ENCODE data around the gene EIF2D. TPM values are rescaled to one million over a fixed set of nuclear protein-coding genes. Genes with fewer than 3 reads are reported as not detected.

Gene EIF2D
- total RNA-seq, 1 donor from 2014 or later, result 49.3 TPM

- intact Hi-C loops (cut with micrococcal nuclease), result loop anchor here (10.0 kb wide), 1 partner anchor 534 kb away; the partner anchor contains the start of gene RHEX
Measured at GRCh38 chr1:206589206-206589605, 23.1 kb downstream of the EIF2D start.

- intact Hi-C loops (cut with micrococcal nuclease), result loop anchor here (10.0 kb wide), 1 partner anchor 534 kb away; the partner anchor contains the start of gene RHEX
Measured at GRCh38 chr1:206588492-206588891, 23.8 kb downstream of the EIF2D start.

GRCh38 chr1:206587904-206588303 is 24.4 kb downstream of the EIF2D start:
- intact Hi-C loops (cut with micrococcal nuclease), result loop anchor here (10.0 kb wide), 1 partner anchor 533 kb away; the partner anchor contains the start of gene RHEX

- intact Hi-C loops (cut with micrococcal nuclease), result loop anchor here (10.0 kb wide), 1 partner anchor 532 kb away; the partner anchor contains the start of gene RHEX
Measured at GRCh38 chr1:206586501-206587445, 25.5 kb downstream of the EIF2D start.

- intact Hi-C loops (cut with micrococcal nuclease), result loop anchor here (5.0 to 10.0 kb wide), 2 partner anchors 530 to 837 kb away; partner anchors contain the start of gene RHEX
Measured at GRCh38 chr1:206584683-206585082, 27.6 kb downstream of the EIF2D start.

- intact Hi-C loops (cut with micrococcal nuclease), result loop anchor here (1.0 to 10.0 kb wide), 9 partner anchors 9 to 837 kb away; partner anchors contain the start of genes RASSF5 and RHEX
Measured at GRCh38 chr1:206583707-206584648, 28.3 kb downstream of the EIF2D start.

- intact Hi-C loops (cut with micrococcal nuclease), result loop anchor here (1.0 to 10.0 kb wide), 9 partner anchors 8 to 836 kb away; partner anchors contain the start of genes RASSF5 and RHEX
Measured at GRCh38 chr1:206582971-206583706, 29.1 kb downstream of the EIF2D start.

GRCh38 chr1:206582537-206582936 is 29.7 kb downstream of the EIF2D start:
- intact Hi-C loops (cut with micrococcal nuclease), result loop anchor here (2.0 to 10.0 kb wide), 4 partner anchors 30 to 835 kb away; partner anchors contain the start of gene RHEX

- intact Hi-C loops (cut with micrococcal nuclease), result loop anchor here (5.0 to 10.0 kb wide), 2 partner anchors 527 to 834 kb away; partner anchors contain the start of gene RHEX
Measured at GRCh38 chr1:206581571-206581981, 30.7 kb downstream of the EIF2D start.

- intact Hi-C loops (cut with micrococcal nuclease), result loop anchor here (5.0 to 10.0 kb wide), 2 partner anchors 526 to 834 kb away; partner anchors contain the start of gene RHEX
Measured at GRCh38 chr1:206581114-206581497, 31.2 kb downstream of the EIF2D start.

GRCh38 chr1:206580438-206581113 is 31.7 kb downstream of the EIF2D start:
- intact Hi-C loops (cut with micrococcal nuclease), result loop anchor here (1.0 to 10.0 kb wide), 7 partner anchors 10 to 833 kb away; partner anchors contain the start of genes DYRK3 and RHEX

- intact Hi-C loops (cut with micrococcal nuclease), result loop anchor here (1.0 to 10.0 kb wide), 7 partner anchors 10 to 833 kb away; partner anchors contain the start of genes DYRK3 and RHEX
Measured at GRCh38 chr1:206579747-206580437, 32.4 kb downstream of the EIF2D start.

GRCh38 chr1:206578978-206579374 is 33.3 kb downstream of the EIF2D start:
- intact Hi-C loops (cut with micrococcal nuclease), result no loop called here

GRCh38 chr1:206578068-206578977 is 33.9 kb downstream of the EIF2D start:
- intact Hi-C loops (cut with micrococcal nuclease), result no loop called here

GRCh38 chr1:206577626-206578025 is 34.6 kb downstream of the EIF2D start:
- intact Hi-C loops (cut with micrococcal nuclease), result no loop called here

GRCh38 chr1:206575894-206576737 is 36.1 kb downstream of the EIF2D start:
- intact Hi-C loops (cut with micrococcal nuclease), result loop anchor here (1.0 to 2.0 kb wide), 4 partner anchors 7 to 113 kb away; no protein-coding TSS in a partner anchor

All from T-helper 1 cell treated with Interleukin-12 subunit alpha and Interleukin-12 subunit beta and Interleukin-4 antibody, amounts not matched to agents 30 ng/mL and 1 ng/mL, for 36 hours (primary cell).